ENCODE measurements around the gene ARHGAP6.

The ARHGAP6 gene

DNA sequence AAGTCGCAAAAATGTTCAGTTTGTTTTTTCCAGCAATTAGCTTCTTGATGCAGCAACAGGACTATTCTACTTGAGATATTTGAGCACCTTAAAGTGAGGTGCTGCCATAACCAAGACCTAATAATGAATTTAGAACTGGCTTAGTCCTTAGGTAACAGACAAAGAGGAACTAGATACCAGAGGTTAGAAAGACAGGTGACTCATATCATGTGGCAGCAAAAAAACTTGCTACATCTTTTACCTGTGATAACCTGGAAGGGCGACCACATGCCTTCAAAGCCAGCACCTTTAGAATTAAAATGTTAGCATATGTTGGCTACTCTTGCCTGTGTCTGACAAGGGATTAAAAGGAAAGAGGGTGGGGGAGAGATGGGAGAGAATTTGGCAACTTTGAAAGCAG lies 90.4 kb downstream of the ARHGAP6 start:
- H3K4me3 ChIP-seq (ENCODE audit: low read length): no peak overlapping the region
- no peak for DNase-seq (ENCODE audit: low read depth)
- TF ChIP-seq, protein P1, sequence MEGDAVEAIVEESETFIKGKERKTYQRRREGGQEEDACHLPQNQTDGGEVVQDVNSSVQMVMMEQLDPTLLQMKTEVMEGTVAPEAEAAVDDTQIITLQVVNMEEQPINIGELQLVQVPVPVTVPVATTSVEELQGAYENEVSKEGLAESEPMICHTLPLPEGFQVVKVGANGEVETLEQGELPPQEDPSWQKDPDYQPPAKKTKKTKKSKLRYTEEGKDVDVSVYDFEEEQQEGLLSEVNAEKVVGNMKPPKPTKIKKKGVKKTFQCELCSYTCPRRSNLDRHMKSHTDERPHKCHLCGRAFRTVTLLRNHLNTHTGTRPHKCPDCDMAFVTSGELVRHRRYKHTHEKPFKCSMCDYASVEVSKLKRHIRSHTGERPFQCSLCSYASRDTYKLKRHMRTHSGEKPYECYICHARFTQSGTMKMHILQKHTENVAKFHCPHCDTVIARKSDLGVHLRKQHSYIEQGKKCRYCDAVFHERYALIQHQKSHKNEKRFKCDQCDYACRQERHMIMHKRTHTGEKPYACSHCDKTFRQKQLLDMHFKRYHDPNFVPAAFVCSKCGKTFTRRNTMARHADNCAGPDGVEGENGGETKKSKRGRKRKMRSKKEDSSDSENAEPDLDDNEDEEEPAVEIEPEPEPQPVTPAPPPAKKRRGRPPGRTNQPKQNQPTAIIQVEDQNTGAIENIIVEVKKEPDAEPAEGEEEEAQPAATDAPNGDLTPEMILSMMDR (IDR thresholded peaks at IDR 0.05; ENCODE audit: insufficient read depth, low read depth, low read length, missing control alignments): no peak

DNA sequence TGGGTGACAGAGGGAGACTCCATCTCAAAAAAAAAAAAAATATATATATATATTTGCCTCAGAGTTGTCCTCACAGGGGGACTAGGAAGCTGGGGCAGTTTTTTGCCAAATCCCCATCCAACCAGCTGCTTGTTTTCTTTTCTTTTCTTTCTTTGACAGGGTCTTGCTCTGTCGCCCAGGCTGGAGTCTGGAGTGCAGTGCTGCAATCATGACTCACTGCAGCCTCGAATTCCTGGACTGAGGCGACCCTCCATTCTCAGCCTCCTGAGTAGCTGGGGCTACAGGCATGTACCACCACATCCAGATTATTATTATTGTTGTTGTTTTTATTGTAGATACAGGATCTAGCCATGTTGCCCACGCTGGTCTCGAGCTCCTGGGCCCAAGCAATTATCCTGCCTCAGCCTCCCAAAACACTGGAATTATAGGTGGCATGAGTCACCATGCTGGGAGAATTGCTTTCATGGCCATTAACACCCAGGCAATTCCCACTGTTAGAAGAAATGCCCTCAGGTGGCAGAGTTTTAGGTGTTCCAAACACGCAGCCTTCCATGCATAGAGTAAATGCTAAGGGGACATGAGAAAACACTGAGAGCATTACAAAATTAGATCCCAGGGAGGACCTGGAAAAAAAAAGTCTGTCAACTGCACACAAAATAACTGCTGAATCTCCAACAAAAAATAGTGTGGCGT lies 98.0 kb downstream of the ARHGAP6 start:
- TF ChIP-seq, protein P1 (IDR thresholded peaks at IDR 0.05; ENCODE audit: insufficient read depth, low read depth, low read length, missing control alignments): no peak
- H3K4me3 ChIP-seq (ENCODE audit: low read length): no peak overlapping the region
- no peak for DNase-seq (ENCODE audit: low read depth)

DNA sequence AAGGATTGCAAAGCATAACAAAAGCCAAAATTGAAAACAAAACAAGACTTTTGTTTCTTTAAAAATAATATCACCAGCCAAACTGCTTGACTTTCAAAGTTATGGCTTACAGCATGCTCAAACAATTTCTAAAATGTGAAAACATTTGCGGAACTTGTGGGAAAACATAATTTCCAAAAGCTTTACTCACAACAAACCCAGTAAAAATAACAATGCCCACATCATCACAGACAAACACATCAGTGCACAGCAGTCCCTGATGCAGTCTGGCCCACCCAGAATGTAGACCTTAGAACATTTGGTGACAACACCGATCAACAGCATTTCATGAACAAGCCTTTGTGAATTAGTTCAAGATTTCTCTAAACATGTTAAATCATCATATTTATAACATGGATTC lies 98.9 kb downstream of the ARHGAP6 start:
- TF ChIP-seq, protein P1 (IDR thresholded peaks at IDR 0.05; ENCODE audit: insufficient read depth, low read depth, low read length, missing control alignments): no peak
- DNase-seq (ENCODE audit: low read depth): no peak
- no peak overlapping the region for H3K4me3 ChIP-seq (ENCODE audit: low read length)

DNA sequence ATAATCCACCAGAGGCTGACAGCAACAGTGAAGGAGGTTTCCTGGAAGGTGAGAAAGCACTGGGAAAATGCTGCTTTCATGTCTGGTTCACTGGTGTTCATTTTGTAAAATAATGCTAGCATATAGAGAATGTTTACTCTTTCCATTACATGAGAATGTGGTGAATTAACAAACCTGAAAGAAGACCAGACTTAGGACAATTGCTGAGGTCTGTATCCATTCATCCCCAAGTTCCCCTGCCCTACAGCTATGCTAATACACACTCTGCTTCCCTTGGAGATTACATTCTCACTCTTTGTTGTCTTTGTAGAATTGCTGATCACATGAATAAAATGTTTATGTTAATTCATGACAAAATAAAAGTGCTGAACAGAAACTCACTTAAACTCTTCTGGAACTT lies 99.5 kb downstream of the ARHGAP6 start:
- no peak for DNase-seq (ENCODE audit: low read depth)
- H3K4me3 ChIP-seq (ENCODE audit: low read length): no peak overlapping the region
- TF ChIP-seq, protein P1 (IDR thresholded peaks at IDR 0.05; ENCODE audit: insufficient read depth, low read depth, low read length, missing control alignments): no peak

DNA sequence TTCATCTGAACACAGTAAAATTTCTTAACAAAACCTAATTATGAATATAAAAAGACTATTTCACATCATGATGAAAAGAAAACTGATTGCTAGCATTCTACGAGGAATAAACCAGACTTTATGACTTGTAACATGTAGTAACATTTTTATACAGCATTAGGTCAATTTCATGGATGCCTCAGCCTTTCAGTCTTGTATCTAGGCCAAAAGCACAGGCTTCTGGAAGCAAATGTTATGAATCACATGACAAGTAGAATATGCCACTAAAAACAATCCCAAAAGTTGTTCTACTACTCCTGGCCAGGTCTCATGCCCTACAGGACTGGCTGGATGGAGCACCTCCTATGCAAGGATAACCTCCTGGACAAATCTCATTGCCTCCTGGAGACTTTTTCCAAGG lies 101.2 kb downstream of the ARHGAP6 start:
- no peak for DNase-seq (ENCODE audit: low read depth)
- TF ChIP-seq, protein P1 (IDR thresholded peaks at IDR 0.05; ENCODE audit: insufficient read depth, low read depth, low read length, missing control alignments): no peak
- no peak overlapping the region for H3K4me3 ChIP-seq (ENCODE audit: low read length)

DNA sequence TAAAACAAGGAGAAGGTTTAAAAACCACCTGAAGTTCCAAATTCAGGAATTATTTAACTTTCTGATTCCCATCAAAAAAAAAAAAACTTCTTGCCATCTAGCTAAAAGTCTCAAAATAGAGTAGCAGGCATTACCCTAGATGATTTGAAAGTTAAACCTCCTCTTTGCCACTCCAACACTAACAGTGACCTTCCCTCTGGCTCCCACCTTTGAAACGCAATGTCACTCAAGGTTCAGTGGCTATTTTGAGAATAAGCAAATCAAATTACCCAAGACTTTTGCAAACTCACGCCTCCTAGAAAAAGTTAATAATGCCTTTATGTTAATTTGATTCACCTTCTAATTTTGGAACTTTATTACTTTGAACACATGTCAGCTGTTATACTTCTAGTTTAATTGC lies 103.2 kb downstream of the ARHGAP6 start:
- TF ChIP-seq, protein P1 (IDR thresholded peaks at IDR 0.05; ENCODE audit: insufficient read depth, low read depth, low read length, missing control alignments): no peak
- no peak for DNase-seq (ENCODE audit: low read depth)
- H3K4me3 ChIP-seq (ENCODE audit: low read length): no peak overlapping the region

DNA sequence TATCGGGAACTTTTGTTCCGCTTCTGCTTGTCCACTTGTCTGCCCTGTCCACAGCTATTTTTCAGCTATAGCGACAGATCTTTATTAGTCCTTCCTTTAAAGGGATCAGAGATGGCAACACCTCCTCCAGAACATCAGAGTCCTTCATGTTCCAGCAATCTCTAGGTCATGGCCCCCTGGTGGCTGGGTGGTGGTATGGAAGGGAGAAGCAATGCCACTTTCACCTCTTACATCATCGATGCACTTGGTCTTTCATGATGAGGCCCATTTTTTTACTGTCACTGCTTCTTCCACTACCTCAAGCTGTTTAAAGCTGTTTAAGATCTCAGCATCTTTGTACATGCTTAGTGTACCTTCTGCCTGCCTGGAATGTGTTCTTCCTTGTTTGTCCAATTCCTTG lies 106.7 kb downstream of the ARHGAP6 start:
- TF ChIP-seq, protein P1 (IDR thresholded peaks at IDR 0.05; ENCODE audit: insufficient read depth, low read depth, low read length, missing control alignments): peak; percentile 29
- H3K4me3 ChIP-seq (ENCODE audit: low read length): no peak overlapping the region
- DNase-seq (ENCODE audit: low read depth): no peak

Measured in epithelial cell of esophagus (primary cell).